SK-N-SH (cell line): Measurements from ENCODE around the gene GNG12.

Experiments
- EP300 ChIP-seq, 2 experiments: IDR thresholded peaks; 2 replicates each; pipeline versions ENCODE4 v1.4.0 to v1.6.1; 2012; ENCODE audit warnings: borderline replicate concordance in 1 of 2, low read depth in 1 of 2, low read length in 1 of 2
- EZH2phosphoT487 ChIP-seq: fragments of 200-600 bp; sonication (generic); IDR thresholded peaks from 2 replicates; pipeline ENCODE4 v1.6.1; 2017; ENCODE audit warnings: low read depth, mixed run types, mild to moderate bottlenecking, antibody characterized with exemption, moderate library complexity, borderline replicate concordance
- POLR2AphosphoS5 ChIP-seq: IDR thresholded peaks from 2 replicates; pipeline ENCODE4 v1.6.1; 2012; ENCODE audit warnings: low read depth, low read length
- TF ChIP-seq, protein P1 (sequence below): IDR thresholded peaks from 2 replicates; pipeline ENCODE4; 2012
- TF ChIP-seq, protein P2 (sequence below): fragments of 200-600 bp; sonication (generic); IDR thresholded peaks from 2 replicates; pipeline ENCODE4 v1.6.1; 2017; ENCODE audit warnings: antibody characterized with exemption, mild to moderate bottlenecking, moderate library complexity
- TF ChIP-seq, protein P3 (sequence below): fragments of 150-350 bp; IDR thresholded peaks from 2 replicates; pipeline ENCODE4 v1.6.1; 2017; ENCODE audit warnings: antibody characterized with exemption, low read length, low read depth, borderline replicate concordance

DNA sequence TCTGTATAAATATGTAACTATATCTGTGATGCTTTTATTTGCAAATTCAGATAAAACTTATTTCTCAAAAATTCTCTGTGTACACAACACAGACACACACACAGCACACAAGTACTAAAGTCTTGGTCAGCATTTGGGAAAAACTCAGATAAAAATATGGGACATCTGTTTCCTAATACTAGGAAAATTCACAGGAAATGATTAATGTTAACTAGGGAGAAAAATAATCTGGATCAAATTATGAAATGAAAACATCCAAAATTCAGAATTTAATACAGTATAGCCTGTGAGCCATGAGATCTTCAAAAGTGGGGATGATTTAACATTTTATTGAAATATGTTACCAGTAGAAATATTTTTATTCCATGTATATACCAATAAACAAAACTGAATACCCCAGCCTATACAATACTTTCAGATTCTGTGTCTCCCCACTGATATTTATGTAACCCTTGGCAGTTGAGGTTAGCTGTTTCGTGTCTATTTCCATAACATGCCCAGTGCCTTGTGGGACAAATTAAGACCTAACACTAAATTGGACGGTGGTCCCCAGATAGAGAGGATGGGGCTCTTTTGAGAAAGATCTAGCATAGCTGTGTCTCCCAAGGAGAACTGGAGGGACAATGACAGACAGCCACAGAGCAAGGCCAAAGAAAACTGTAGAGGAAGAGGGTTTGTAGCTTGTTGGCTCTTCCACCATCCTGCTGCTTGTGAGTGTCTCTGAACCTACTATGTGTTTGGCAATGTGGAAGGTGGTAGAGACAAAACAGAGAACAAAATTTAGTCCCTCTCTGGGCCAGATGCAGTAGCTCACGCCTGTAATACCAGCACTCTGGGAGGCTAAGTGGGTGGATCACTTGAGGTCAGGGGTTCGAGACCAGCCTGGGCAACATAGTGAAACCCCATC, 47.2 kb downstream of the GNG12 start:
- TF ChIP-seq, protein P1, sequence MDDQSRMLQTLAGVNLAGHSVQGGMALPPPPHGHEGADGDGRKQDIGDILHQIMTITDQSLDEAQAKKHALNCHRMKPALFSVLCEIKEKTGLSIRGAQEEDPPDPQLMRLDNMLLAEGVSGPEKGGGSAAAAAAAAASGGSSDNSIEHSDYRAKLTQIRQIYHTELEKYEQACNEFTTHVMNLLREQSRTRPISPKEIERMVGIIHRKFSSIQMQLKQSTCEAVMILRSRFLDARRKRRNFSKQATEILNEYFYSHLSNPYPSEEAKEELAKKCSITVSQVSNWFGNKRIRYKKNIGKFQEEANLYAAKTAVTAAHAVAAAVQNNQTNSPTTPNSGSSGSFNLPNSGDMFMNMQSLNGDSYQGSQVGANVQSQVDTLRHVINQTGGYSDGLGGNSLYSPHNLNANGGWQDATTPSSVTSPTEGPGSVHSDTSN: no peak
- TF ChIP-seq EZH2phosphoT487: no peak
- no peak for TF ChIP-seq POLR2AphosphoS5
- TF ChIP-seq, protein P2, sequence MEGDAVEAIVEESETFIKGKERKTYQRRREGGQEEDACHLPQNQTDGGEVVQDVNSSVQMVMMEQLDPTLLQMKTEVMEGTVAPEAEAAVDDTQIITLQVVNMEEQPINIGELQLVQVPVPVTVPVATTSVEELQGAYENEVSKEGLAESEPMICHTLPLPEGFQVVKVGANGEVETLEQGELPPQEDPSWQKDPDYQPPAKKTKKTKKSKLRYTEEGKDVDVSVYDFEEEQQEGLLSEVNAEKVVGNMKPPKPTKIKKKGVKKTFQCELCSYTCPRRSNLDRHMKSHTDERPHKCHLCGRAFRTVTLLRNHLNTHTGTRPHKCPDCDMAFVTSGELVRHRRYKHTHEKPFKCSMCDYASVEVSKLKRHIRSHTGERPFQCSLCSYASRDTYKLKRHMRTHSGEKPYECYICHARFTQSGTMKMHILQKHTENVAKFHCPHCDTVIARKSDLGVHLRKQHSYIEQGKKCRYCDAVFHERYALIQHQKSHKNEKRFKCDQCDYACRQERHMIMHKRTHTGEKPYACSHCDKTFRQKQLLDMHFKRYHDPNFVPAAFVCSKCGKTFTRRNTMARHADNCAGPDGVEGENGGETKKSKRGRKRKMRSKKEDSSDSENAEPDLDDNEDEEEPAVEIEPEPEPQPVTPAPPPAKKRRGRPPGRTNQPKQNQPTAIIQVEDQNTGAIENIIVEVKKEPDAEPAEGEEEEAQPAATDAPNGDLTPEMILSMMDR: no peak
- TF ChIP-seq, protein P3, sequence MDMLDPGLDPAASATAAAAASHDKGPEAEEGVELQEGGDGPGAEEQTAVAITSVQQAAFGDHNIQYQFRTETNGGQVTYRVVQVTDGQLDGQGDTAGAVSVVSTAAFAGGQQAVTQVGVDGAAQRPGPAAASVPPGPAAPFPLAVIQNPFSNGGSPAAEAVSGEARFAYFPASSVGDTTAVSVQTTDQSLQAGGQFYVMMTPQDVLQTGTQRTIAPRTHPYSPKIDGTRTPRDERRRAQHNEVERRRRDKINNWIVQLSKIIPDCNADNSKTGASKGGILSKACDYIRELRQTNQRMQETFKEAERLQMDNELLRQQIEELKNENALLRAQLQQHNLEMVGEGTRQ: no peak
- no peak for TF ChIP-seq EP300 (IDR thresholded peaks at IDR 0.05; ENCODE audit: borderline replicate concordance in 1 of 2, low read depth in 1 of 2, low read length in 1 of 2)
